HG03108 (cell line): ENCODE data around the gene SPECC1L.
A peak's percentile ranks its signal among the peaks of the same experiment; 100 is the strongest.

Experiments
- ATAC-seq: cut with Tn5 transposase; IDR thresholded peaks from one replicate; pipeline ENCODE4 v1.9.1; 2021; ENCODE audit warnings: moderate library complexity; ENCODE audit not compliant: unreplicated experiment

The SPECC1L gene

DNA sequence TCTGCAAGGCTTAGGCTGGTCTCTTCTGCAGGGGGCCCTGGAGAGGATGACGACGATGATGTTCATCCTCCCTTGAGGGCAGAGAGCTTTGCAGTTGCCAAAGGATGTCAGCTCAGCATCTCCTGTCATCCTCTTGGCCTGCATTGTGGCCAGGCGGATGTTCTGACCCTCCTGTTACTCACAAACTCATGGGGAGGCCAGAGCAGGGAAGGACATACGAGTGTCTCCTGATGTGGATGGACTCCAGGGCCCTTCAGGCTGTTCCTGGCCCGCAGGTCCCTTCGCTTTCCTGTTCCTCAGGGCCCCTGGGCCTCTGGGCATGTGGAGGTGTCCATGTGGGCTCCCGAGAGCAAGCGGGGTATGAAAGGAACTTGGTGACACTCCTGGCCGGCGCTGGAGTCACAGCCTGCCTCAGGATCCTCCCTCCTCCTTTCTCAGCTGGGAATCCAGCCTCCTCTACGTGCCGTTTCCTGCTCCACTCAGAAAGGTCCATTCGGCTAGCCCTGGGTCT lies 165.3 kb downstream of the SPECC1L start:
- no peak for ATAC-seq

- ATAC-seq = no peak
Measured at GRCh38 chr22:24436553-24436952, 165.9 kb downstream of the SPECC1L start.

DNA sequence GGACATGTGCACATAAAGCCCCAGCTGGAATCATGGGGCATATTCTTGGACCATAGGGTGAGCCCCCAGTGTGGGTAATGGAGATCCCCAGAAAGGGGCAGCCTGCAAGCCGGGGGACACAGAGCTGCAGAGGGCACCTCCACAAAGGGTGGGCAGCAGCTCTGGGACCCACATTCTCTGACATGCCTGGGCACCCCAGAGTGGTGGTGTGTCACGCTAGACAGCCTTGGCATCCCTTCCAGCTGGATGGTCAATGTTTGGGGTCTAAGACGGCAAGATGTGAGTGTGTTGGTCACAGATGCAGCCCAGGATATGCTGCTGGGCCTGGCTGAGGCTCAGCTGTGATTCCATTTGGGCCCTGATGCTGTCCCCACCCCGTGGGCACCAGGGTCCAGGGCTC lies 166.5 kb downstream of the SPECC1L start:
- no peak for ATAC-seq

GRCh38 chr22:24437741-24438328 lies 167.2 kb downstream of the SPECC1L start:
- peak; percentile 29 for ATAC-seq

DNA sequence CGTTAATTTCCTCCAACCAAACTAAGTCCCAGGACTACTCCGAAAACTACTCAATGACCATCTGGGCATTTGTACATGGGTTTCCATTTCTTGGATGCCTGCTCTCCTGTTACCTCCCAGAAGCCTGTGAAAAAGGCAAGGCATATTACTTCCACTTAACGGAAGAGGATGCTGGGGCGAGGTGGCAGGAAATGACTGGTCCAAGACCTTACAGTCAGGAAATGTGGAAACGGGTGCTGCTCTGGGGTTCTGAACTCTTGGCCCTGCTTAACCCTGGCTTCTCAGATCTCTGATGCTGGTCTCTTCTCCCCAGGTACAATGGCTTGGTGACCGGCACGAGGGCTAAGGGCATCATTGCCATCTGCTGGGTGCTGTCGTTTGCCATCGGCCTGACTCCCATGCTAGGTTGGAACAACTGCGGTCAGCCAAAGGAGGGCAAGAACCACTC lies 169.7 kb downstream of the SPECC1L start:
- no peak for ATAC-seq

DNA sequence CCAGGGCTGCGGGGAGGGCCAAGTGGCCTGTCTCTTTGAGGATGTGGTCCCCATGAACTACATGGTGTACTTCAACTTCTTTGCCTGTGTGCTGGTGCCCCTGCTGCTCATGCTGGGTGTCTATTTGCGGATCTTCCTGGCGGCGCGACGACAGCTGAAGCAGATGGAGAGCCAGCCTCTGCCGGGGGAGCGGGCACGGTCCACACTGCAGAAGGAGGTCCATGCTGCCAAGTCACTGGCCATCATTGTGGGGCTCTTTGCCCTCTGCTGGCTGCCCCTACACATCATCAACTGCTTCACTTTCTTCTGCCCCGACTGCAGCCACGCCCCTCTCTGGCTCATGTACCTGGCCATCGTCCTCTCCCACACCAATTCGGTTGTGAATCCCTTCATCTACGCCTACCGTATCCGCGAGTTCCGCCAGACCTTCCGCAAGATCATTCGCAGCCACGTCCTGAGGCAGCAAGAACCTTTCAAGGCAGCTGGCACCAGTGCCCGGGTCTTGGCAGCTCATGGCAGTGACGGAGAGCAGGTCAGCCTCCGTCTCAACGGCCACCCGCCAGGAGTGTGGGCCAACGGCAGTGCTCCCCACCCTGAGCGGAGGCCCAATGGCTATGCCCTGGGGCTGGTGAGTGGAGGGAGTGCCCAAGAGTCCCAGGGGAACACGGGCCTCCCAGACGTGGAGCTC lies 170.2 kb downstream of the SPECC1L start:
- no peak for ATAC-seq

DNA sequence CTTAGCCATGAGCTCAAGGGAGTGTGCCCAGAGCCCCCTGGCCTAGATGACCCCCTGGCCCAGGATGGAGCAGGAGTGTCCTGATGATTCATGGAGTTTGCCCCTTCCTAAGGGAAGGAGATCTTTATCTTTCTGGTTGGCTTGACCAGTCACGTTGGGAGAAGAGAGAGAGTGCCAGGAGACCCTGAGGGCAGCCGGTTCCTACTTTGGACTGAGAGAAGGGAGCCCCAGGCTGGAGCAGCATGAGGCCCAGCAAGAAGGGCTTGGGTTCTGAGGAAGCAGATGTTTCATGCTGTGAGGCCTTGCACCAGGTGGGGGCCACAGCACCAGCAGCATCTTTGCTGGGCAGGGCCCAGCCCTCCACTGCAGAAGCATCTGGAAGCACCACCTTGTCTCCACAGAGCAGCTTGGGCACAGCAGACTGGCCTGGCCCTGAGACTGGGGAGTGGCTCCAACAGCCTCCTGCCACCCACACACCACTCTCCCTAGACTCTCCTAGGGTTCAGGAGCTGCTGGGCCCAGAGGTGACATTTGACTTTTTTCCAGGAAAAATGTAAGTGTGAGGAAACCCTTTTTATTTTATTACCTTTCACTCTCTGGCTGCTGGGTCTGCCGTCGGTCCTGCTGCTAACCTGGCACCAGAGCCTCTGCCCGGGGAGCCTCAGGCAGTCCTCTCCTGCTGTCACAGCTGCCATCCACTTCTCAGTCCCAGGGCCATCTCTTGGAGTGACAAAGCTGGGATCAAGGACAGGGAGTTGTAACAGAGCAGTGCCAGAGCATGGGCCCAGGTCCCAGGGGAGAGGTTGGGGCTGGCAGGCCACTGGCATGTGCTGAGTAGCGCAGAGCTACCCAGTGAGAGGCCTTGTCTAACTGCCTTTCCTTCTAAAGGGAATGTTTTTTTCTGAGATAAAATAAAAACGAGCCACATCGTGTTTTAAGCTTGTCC lies 171.0 kb downstream of the SPECC1L start:
- no peak for ATAC-seq

- ATAC-seq = no peak
Measured at GRCh38 chr22:24442352-24442744, 171.7 kb downstream of the SPECC1L start.

- ATAC-seq = no peak
Measured at GRCh38 chr22:24443668-24444067, 173.0 kb downstream of the SPECC1L start.

DNA sequence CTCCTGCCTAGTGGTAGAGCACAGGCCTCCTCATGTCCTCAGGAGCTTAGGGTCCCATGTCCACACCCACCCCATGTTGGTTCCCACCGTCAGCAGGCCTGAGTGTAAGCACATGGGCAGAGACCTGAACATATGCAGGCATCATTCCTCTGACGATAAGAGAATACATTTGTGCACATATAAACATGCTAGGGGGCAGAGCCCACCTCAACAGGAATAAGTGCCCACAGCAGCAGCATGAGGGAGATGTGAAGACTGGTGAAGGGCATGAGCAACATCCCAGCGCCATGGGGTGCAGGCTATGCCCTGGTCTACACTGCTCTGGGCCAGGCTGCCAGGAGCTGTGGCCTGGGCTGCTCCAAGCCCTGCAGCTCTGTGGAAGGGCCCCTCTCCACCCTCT lies 173.6 kb downstream of the SPECC1L start:
- ATAC-seq = no peak

GRCh38 chr22:24444729-24445466 lies 174.3 kb downstream of the SPECC1L start:
- no peak for ATAC-seq

DNA sequence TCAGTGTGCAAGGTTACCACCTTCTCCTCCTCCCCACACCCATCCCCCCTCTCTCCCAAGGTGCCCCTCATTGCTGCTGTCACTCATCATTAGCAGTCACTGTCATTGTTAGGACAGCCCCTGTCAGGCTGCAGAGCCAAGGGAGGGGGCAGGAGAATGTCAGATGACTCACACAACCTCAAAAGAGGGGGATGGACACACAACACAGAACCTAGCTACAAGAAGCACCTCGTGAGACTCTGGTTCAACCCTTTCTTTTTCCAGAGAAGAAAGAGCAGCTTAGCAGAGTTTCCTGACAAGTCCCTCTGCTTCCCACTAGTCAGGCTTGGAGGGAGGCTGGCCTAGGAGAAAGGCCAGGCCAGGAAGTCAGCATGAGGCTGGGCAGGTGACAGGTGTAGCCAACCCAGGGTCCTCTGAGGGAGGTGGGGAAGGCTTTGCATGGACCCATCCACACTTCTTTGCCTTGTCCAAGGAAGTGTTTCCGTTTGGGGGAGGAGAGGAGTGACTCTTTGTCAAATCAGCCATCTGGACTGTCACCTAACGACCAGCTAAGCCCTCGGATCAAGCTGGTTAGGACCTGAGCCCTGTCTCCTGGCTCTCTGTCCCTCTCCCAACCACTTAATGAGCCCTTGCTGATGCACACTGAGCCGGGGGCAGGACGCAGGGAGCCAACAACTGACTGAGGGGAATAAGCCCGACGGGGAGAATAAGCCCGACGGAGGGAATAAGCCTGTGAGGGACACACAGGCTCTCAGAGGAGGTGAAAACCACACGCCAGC lies 175.0 kb downstream of the SPECC1L start:
- ATAC-seq = no peak

DNA sequence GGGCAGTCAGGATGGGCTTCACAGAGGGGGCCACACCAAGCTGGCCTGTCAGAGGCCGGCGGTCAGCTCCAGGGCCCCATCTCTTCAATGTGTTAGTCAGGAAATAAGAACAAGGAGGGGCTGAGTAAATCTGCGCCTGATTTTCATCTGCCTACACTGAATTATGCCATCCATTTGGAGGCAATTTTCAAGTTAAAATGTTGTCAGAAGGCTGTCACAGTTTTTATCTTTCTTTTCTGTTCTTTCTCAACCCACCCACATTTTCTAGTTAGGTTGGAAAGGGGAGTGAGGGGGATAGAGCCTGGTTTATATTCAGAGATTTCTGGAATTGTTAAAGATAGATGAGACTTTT lies 175.6 kb downstream of the SPECC1L start:
- ATAC-seq = no peak

DNA sequence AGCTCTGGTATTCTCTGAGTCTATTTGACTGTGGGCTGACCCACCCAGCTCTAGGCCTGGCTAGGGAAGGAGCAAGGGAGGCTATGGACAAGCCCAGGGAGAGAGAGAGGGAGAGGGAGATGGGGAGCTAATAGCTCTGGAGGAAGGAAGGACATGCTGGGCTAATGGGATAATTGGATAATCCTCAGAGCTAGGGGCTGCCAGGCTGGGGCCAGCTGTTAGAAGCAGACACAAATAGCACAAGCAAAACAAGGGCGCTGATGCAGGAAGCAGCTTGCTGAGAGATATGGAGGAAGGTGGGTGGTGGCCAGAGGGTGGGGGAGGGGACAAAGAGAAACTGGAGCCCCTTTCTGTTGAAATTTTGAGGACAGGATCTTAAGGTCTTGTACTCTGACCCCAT lies 180.0 kb downstream of the SPECC1L start:
- no peak for ATAC-seq

DNA sequence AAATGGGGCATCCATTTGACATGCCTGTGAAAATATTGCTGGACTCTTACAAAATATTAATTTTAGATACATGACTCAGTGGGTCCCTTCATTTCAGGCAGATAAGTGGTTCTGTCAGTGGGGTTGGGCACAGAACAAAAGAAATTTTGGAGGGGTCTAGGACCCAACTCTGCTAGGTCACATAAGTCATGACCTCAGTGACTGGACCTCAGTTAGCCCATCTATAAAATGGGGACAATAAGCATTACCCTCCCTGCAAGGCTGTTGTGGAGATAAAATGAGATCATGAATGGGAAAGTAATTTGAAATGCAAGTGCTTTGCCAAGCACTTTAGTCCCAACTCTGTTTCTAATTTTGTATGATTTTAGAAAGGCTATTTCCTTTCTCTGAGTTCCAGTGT lies 180.5 kb downstream of the SPECC1L start:
- ATAC-seq = no peak

GRCh38 chr22:24453853-24454252 lies 183.2 kb downstream of the SPECC1L start:
- ATAC-seq = no peak

GRCh38 chr22:24455039-24455438 lies 184.4 kb downstream of the SPECC1L start:
- no peak for ATAC-seq

DNA sequence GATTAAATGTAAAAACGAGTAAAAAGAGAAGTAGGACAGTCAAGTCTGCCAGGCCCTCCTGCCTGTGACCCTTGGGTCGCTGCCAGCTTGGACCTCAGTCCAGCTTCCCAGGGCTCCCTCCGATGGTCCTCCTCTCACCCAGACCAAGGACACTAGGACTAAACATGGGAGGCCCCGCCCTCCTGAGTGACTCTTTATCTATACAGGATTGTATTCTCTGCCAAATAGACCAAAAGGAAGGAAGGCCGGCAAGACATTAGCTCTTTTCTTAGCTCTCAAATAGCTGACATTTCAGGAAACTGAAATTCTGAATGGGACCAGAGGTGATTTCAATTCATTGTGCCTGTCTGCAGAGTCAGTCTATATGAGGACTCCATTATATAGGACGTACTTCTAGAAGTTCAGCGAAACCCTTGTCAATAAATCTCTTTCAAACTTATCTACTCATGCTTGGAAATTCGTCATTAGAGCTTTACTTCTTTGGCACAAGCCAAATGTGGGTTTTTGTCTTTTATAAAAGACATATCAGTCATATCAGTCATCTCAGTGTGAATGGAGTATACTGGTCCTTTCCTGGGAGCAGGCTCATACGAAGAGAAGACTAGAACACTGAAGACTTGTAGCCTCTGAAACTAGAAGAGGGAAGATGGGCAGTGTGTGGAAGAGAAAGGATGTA lies 185.3 kb downstream of the SPECC1L start:
- ATAC-seq = no peak

- ATAC-seq = no peak
Measured at GRCh38 chr22:24457894-24458420, 187.3 kb downstream of the SPECC1L start.
